Loucy (cell line): Measurements from ENCODE around the gene TMEM184A.

Experiments used
- H2AFZ ChIP-seq: fragments of 200-600 bp; sonication (generic); 2 replicates; pipeline ENCODE4 v1.6.0; 2016; ENCODE audit warnings: antibody characterized with exemption, mild to moderate bottlenecking, low read length, moderate library complexity
- H3F3A ChIP-seq: fragments of 200-600 bp; 2 replicates; pipeline ENCODE4 v1.6.0; 2016; ENCODE audit warnings: antibody characterized with exemption, low read depth, mild to moderate bottlenecking
- H3K27me3 ChIP-seq: fragments of 200-600 bp; sonication (generic); 2 replicates; pipeline ENCODE4 v1.6.1; 2014; ENCODE audit warnings: low read length, mild to moderate bottlenecking; ENCODE audit not compliant: insufficient read depth, poor library complexity, severe bottlenecking
- H3K36me3 ChIP-seq: fragments of 200-600 bp; sonication (generic); 2 replicates; pipeline ENCODE4 v1.6.1; 2016; ENCODE audit warnings: low read length; ENCODE audit not compliant: insufficient read depth
- H3K4me1 ChIP-seq: fragments of 200-600 bp; sonication (generic); 2 replicates; pipeline ENCODE4 v1.5.1; 2014; ENCODE audit warnings: low read length, mild to moderate bottlenecking; ENCODE audit not compliant: insufficient read depth, poor library complexity, severe bottlenecking
- H3K4me2 ChIP-seq: fragments of 200-600 bp; sonication (generic); 2 replicates; pipeline ENCODE4 v1.6.0; 2014; ENCODE audit warnings: antibody characterized with exemption, low read length, low read depth, mild to moderate bottlenecking; ENCODE audit not compliant: poor library complexity, severe bottlenecking
- H3K4me3 ChIP-seq: fragments of 200-600 bp; sonication (generic); 2 replicates; pipeline ENCODE4 v1.5.1; 2014; ENCODE audit warnings: low read length, mild to moderate bottlenecking, mixed read lengths; ENCODE audit not compliant: poor library complexity, severe bottlenecking
- H3K79me2 ChIP-seq: fragments of 200-600 bp; sonication (generic); 2 replicates; pipeline ENCODE4 v1.6.1; 2014; ENCODE audit warnings: low read length; ENCODE audit not compliant: insufficient read depth
- H3K9ac ChIP-seq: fragments of 200-600 bp; sonication (generic); 2 replicates; pipeline ENCODE4 v1.6.0; 2014; ENCODE audit warnings: mild to moderate bottlenecking, low read depth, low read length, moderate library complexity; ENCODE audit not compliant: poor library complexity, severe bottlenecking
- H3K9me2 ChIP-seq: fragments of 200-600 bp; sonication (generic); replicated peaks from 2 replicates; pipeline ENCODE4 v1.6.1; 2016; ENCODE audit warnings: low read depth, low read length, mixed read lengths
- H3K9me3 ChIP-seq: fragments of 200-600 bp; sonication (generic); 2 replicates; pipeline ENCODE4 v1.6.1; 2014; ENCODE audit warnings: mild to moderate bottlenecking, antibody characterized with exemption, low read length, low read depth; ENCODE audit not compliant: insufficient read depth
- H4K20me1 ChIP-seq: fragments of 200-600 bp; sonication (generic); 2 replicates; pipeline ENCODE4 v1.6.0; 2014; ENCODE audit warnings: antibody characterized with exemption, low read length, mild to moderate bottlenecking; ENCODE audit not compliant: insufficient read depth, poor library complexity, severe bottlenecking
- CTCF ChIP-seq: fragments of 200-600 bp; sonication (generic); conservative IDR thresholded peaks from 2 replicates; pipeline ENCODE4 v1.5.1; 2014; ENCODE audit warnings: mild to moderate bottlenecking, antibody characterized with exemption, low read length
- EZH2phosphoT487 ChIP-seq: fragments of 200-600 bp; IDR thresholded peaks from 2 replicates; pipeline ENCODE4 v1.6.1; 2018; ENCODE audit warnings: antibody characterized with exemption, mild to moderate bottlenecking, moderate library complexity, borderline replicate concordance

The TMEM184A gene

DNA sequence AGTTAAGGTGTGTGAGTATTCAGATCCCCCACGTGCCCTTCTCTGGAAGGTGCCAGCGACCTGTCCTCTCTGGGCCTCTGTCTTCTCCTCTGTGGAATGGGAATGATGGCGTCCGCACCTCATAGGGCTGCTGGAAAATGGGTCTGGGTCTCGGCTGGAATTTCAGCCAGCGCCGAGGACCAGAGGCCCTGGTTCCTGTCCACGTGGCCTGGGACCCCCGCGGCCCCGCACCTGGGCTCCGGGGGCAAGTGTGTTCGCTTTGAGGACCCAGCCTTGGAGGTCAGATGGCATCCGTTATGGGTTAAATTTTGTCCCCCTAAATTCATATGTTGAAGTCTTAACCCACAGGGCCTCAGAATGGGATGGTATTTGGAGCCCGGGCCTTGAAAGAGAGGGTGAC lies 46.4 kb upstream of the TMEM184A start:
- no peaks in the 10 kb centered on the region for H3K36me3 ChIP-seq
- H3K4me1 ChIP-seq, result peaks cover 13% of the 10 kb centered on the region
- H3K9ac ChIP-seq, result no peak overlapping the region
- H3K27me3 ChIP-seq, result no peaks in the 10 kb centered on the region
- no peak overlapping the region for H3K4me2 ChIP-seq
- TF ChIP-seq EZH2phosphoT487 (no peak), CTCF (no peak)
- no peaks in the 10 kb centered on the region for H3K79me2 ChIP-seq
- H3K9me2 ChIP-seq, result no peaks in the 10 kb centered on the region
- no peaks in the 10 kb centered on the region for H3K9me3 ChIP-seq
- H2AFZ ChIP-seq, result no peak overlapping the region
- H3F3A ChIP-seq, result no peaks in the 10 kb centered on the region
- H4K20me1 ChIP-seq, result no peaks in the 10 kb centered on the region
- H3K4me3 ChIP-seq, result no peak overlapping the region

GRCh38 chr7:1601956-1602355 lies 46.0 kb upstream of the TMEM184A start:
- no peaks in the 10 kb centered on the region for H3K9me2 ChIP-seq
- peaks cover 8% of the 10 kb centered on the region for H3K4me1 ChIP-seq
- no peaks in the 10 kb centered on the region for H4K20me1 ChIP-seq
- no peaks in the 10 kb centered on the region for H3K36me3 ChIP-seq
- no peaks in the 10 kb centered on the region for H3K9me3 ChIP-seq
- no peak overlapping the region for H3K4me2 ChIP-seq
- TF ChIP-seq EZH2phosphoT487, result no peak
- no peak for TF ChIP-seq CTCF
- H3K27me3 ChIP-seq, result no peaks in the 10 kb centered on the region
- no peaks in the 10 kb centered on the region for H3F3A ChIP-seq
- H3K4me3 ChIP-seq, result no peak overlapping the region
- no peaks in the 10 kb centered on the region for H3K79me2 ChIP-seq
- H2AFZ ChIP-seq, result no peak overlapping the region
- H3K9ac ChIP-seq, result no peak overlapping the region

GRCh38 chr7:1599640-1600395 lies 43.8 kb upstream of the TMEM184A start:
- TF ChIP-seq CTCF (no peak), EZH2phosphoT487 (no peak)
- no peaks in the 10 kb centered on the region for H3K36me3 ChIP-seq
- no peak overlapping the region for H3K9ac ChIP-seq
- no peaks in the 10 kb centered on the region for H4K20me1 ChIP-seq
- H3F3A ChIP-seq, result no peaks in the 10 kb centered on the region
- H3K9me2 ChIP-seq, result no peaks in the 10 kb centered on the region
- H3K4me1 ChIP-seq, result no peaks in the 10 kb centered on the region
- H3K4me3 ChIP-seq, result no peak overlapping the region
- no peaks in the 10 kb centered on the region for H3K27me3 ChIP-seq
- H2AFZ ChIP-seq, result no peak overlapping the region
- H3K9me3 ChIP-seq, result no peaks in the 10 kb centered on the region
- H3K4me2 ChIP-seq, result no peak overlapping the region
- no peaks in the 10 kb centered on the region for H3K79me2 ChIP-seq
